Panc1 (cell line): ENCODE measurements around the gene RAB6A. TPM values are rescaled to one million over a fixed set of nuclear protein-coding genes. Genes with fewer than 3 reads are reported as not detected.

Experiments
- ATAC-seq: fragments of 200-7000 bp; cut with Tn5 transposase; 2 replicates; pipeline ENCODE4 v1.9.1; 2020; ENCODE audit warnings: mild to moderate bottlenecking, moderate library complexity
- BruUV-seq: library from RNA; stranded (reverse); fragments of 400-500 nt; replicated peaks from 2 replicates; lab custom pipeline; 2021; lab: Mats Ljungman, UMichigan
- CTCF ChIA-PET: fragments of 300-600 bp; sonication (Branson Sonifier 250); formaldehyde crosslinking; loops from one replicate; lab custom pipeline; 2022; ENCODE audit warnings: antibody characterized with exemption; lab: Charles Lee
- POLR2A ChIA-PET: fragments of 300-600 bp; sonication (Branson Sonifier 250); formaldehyde crosslinking; loops from one replicate; lab custom pipeline; 2022; ENCODE audit warnings: antibody characterized with exemption; lab: Charles Lee
- DNase-seq: peaks from one replicate; pipeline ENCODE4 v3.0.0-alpha.2; 2010; ENCODE audit warnings: low read depth, low spot score
- H3K27ac ChIP-seq: 2 replicates; pipeline ENCODE4 v1.5.1; 2011; ENCODE audit warnings: mild to moderate bottlenecking, low read length, inconsistent platforms
- H3K27me3 ChIP-seq: fragments of 200-500 bp; sonication (Bioruptor generic); 2 replicates; pipeline ENCODE4 v1.6.0; 2014; ENCODE audit warnings: low read length, inconsistent platforms; ENCODE audit not compliant: control insufficient read depth, insufficient read depth
- H3K36me3 ChIP-seq: fragments of 200-500 bp; sonication (Bioruptor generic); 2 replicates; pipeline ENCODE4 v1.5.1; 2014; ENCODE audit warnings: inconsistent platforms, mild to moderate bottlenecking, low read length, moderate library complexity; ENCODE audit not compliant: control insufficient read depth, insufficient read depth
- H3K4me1 ChIP-seq: 2 replicates; pipeline ENCODE4 v1.5.1; 2011; ENCODE audit warnings: inconsistent platforms, mild to moderate bottlenecking, low read length, moderate library complexity; ENCODE audit not compliant: control insufficient read depth, insufficient read depth
- H3K4me3 ChIP-seq, 2 experiments: 2 replicates each; pipeline ENCODE4 v1.5.1; 2011 to 2012; ENCODE audit warnings: low read depth in 2 of 2, low read length in 2 of 2, mild to moderate bottlenecking in 2 of 2, inconsistent platforms in 1 of 2, moderate library complexity in 1 of 2
- H3K9me3 ChIP-seq: fragments of 200-500 bp; sonication (Bioruptor generic); 2 replicates; pipeline ENCODE4 v1.5.1; 2014; ENCODE audit warnings: low read depth, mild to moderate bottlenecking, inconsistent platforms, low read length, moderate library complexity; ENCODE audit not compliant: control insufficient read depth, insufficient read depth
- POLR2AphosphoS5 ChIP-seq: IDR thresholded peaks from 2 replicates; pipeline ENCODE4 v1.6.1; 2012; ENCODE audit warnings: mild to moderate bottlenecking, low read depth, low read length, moderate library complexity
- SIN3A ChIP-seq: IDR thresholded peaks from 2 replicates; pipeline ENCODE4 v1.6.1; 2012; ENCODE audit warnings: low read depth, mild to moderate bottlenecking, low read length, moderate library complexity, borderline replicate concordance; ENCODE audit not compliant: insufficient read depth
- TCF7L2 ChIP-seq: IDR thresholded peaks from 2 replicates; pipeline ENCODE4 v1.6.1; 2011; ENCODE audit warnings: mild to moderate bottlenecking, low read depth, low read length, inconsistent platforms
- in situ Hi-C: cut with HindIII; loops from 2 replicates; pipeline ENCODE4 v1.10.0; 2016; ENCODE audit warnings: low sequenced_read_pairs, low pct_unique_long_range_greater_than_20kb
- intact Hi-C: fragments of 100-400 bp; cut with micrococcal nuclease; formaldehyde crosslinking; loops from one replicate; pipeline ENCODE4 v1.10.0; 2022; ENCODE audit not compliant: unreplicated experiment
- total RNA-seq: library from RNA; stranded (reverse); gene quantifications from one replicate; pipeline ENCODE4 v1.2.1, GENCODE V29; 2021; ENCODE audit not compliant: unreplicated experiment
- TF ChIP-seq, protein P1 (sequence below): fragments of 450-650 bp; IDR thresholded peaks from 2 replicates; pipeline ENCODE4 v1.5.1; 2017; ENCODE audit warnings: mild to moderate bottlenecking
- TF ChIP-seq, protein P2 (sequence below), 2 experiments: IDR thresholded peaks; 2 replicates each; pipeline ENCODE4 v1.6.1; 2011 to 2012; ENCODE audit warnings: low read depth in 2 of 2, control low read depth in 1 of 2, low read length in 1 of 2, mild to moderate bottlenecking in 1 of 2, moderate library complexity in 1 of 2; ENCODE audit not compliant: insufficient read depth in 1 of 2

Gene RAB6A
- total RNA-seq, 1 experiment from 2014 or later = 149 TPM

DNA sequence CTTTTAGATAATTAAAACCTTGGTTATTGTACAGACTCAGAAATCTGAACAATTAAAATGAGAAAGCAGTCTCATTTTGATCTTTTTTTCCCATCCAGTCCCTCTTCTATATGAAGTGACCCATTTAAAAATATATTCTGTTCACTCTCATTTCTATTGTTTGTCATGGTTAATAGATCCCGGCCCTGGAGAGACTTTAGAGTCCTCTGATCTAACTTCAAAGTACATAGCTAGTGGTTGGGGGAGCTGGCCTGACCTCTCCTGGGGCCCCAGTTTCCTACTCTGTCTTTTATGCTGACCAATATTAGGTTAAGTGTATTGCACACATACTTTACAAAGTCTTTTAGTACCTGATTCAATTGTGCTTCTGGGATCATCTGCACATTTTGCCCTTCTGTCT, 40.3 kb upstream of the RAB6A start:
- H3K9me3 ChIP-seq = no peaks in the 10 kb centered on the region
- TF ChIP-seq, protein P1, sequence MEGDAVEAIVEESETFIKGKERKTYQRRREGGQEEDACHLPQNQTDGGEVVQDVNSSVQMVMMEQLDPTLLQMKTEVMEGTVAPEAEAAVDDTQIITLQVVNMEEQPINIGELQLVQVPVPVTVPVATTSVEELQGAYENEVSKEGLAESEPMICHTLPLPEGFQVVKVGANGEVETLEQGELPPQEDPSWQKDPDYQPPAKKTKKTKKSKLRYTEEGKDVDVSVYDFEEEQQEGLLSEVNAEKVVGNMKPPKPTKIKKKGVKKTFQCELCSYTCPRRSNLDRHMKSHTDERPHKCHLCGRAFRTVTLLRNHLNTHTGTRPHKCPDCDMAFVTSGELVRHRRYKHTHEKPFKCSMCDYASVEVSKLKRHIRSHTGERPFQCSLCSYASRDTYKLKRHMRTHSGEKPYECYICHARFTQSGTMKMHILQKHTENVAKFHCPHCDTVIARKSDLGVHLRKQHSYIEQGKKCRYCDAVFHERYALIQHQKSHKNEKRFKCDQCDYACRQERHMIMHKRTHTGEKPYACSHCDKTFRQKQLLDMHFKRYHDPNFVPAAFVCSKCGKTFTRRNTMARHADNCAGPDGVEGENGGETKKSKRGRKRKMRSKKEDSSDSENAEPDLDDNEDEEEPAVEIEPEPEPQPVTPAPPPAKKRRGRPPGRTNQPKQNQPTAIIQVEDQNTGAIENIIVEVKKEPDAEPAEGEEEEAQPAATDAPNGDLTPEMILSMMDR = no peak
- TF ChIP-seq, protein P2, sequence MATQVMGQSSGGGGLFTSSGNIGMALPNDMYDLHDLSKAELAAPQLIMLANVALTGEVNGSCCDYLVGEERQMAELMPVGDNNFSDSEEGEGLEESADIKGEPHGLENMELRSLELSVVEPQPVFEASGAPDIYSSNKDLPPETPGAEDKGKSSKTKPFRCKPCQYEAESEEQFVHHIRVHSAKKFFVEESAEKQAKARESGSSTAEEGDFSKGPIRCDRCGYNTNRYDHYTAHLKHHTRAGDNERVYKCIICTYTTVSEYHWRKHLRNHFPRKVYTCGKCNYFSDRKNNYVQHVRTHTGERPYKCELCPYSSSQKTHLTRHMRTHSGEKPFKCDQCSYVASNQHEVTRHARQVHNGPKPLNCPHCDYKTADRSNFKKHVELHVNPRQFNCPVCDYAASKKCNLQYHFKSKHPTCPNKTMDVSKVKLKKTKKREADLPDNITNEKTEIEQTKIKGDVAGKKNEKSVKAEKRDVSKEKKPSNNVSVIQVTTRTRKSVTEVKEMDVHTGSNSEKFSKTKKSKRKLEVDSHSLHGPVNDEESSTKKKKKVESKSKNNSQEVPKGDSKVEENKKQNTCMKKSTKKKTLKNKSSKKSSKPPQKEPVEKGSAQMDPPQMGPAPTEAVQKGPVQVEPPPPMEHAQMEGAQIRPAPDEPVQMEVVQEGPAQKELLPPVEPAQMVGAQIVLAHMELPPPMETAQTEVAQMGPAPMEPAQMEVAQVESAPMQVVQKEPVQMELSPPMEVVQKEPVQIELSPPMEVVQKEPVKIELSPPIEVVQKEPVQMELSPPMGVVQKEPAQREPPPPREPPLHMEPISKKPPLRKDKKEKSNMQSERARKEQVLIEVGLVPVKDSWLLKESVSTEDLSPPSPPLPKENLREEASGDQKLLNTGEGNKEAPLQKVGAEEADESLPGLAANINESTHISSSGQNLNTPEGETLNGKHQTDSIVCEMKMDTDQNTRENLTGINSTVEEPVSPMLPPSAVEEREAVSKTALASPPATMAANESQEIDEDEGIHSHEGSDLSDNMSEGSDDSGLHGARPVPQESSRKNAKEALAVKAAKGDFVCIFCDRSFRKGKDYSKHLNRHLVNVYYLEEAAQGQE (IDR thresholded peaks at IDR 0.05; ENCODE audit: insufficient read depth in 1 of 2, low read depth in 2 of 2, low read length in 1 of 2) = no peak
- TF ChIP-seq SIN3A = no peak
- TF ChIP-seq POLR2AphosphoS5 = no peak
- no peak for TF ChIP-seq TCF7L2
- no peaks in the 10 kb centered on the region for H3K4me1 ChIP-seq
- ATAC-seq = no peak
- no peak overlapping the region for H3K4me3 ChIP-seq
- ChIA-PET CTCF (no interaction called here), POLR2A (no interaction called here)
- no peak for DNase-seq
- H3K36me3 ChIP-seq = no peaks in the 10 kb centered on the region
- BruUV-seq = no TSS peak
- in situ Hi-C loops (no loop called here), intact Hi-C loops (no loop called here)
- H3K27ac ChIP-seq = no peak overlapping the region
- no peaks in the 10 kb centered on the region for H3K27me3 ChIP-seq

DNA sequence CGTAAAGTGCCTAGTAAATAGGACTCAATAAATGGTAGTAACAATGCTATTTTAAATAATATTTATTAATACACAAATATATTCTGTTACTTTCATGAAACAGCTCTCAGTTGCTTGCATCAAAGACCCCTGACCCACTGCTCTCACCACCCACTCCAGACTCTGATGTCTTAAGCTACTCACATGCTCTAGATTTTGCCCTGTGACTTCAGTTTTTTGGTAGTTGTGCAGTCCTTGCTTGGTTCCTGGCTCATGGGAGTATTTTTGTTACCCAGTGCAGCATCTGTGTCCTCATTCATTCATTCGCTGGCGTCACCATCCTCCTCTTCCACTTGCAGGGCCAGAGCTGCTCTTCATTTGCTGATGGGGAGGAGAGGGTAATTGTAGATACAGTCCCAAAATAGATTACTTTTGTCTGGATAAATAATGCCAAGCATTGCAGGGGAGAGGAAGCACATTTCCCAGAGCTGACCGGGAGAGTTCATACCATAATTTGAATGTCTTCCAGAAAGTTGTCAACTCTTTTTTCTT, 39.5 kb upstream of the RAB6A start:
- TF ChIP-seq, protein P2 (IDR thresholded peaks at IDR 0.05; ENCODE audit: insufficient read depth in 1 of 2, low read depth in 2 of 2, low read length in 1 of 2) = no peak
- TF ChIP-seq TCF7L2 = no peak
- TF ChIP-seq POLR2AphosphoS5 = no peak
- TF ChIP-seq, protein P1 = no peak
- no peak for TF ChIP-seq SIN3A
- Histone ChIP-seq H3K4me3 (no peak overlapping the region), H3K9me3 (no peaks in the 10 kb centered on the region), H3K36me3 (no peaks in the 10 kb centered on the region), H3K27me3 (no peaks in the 10 kb centered on the region), H3K27ac (no peak overlapping the region), H3K4me1 (no peaks in the 10 kb centered on the region)
- ATAC-seq (no peak), DNase-seq (no peak)
- in situ Hi-C loops = no loop called here
- CTCF ChIA-PET = interaction anchor here (0.7 kb wide), 1 partner anchor 120 kb away, joined by 6 read pairs; no protein-coding TSS in a partner anchor
- no TSS peak for BruUV-seq
- POLR2A ChIA-PET = interaction anchor here (0.6 kb wide), 1 partner anchor 14 kb away, joined by 17 read pairs; no protein-coding TSS in a partner anchor
- intact Hi-C loops = no loop called here
